ENCODE measurements around the gene CASQ1.

CASQ1 gene

DNA sequence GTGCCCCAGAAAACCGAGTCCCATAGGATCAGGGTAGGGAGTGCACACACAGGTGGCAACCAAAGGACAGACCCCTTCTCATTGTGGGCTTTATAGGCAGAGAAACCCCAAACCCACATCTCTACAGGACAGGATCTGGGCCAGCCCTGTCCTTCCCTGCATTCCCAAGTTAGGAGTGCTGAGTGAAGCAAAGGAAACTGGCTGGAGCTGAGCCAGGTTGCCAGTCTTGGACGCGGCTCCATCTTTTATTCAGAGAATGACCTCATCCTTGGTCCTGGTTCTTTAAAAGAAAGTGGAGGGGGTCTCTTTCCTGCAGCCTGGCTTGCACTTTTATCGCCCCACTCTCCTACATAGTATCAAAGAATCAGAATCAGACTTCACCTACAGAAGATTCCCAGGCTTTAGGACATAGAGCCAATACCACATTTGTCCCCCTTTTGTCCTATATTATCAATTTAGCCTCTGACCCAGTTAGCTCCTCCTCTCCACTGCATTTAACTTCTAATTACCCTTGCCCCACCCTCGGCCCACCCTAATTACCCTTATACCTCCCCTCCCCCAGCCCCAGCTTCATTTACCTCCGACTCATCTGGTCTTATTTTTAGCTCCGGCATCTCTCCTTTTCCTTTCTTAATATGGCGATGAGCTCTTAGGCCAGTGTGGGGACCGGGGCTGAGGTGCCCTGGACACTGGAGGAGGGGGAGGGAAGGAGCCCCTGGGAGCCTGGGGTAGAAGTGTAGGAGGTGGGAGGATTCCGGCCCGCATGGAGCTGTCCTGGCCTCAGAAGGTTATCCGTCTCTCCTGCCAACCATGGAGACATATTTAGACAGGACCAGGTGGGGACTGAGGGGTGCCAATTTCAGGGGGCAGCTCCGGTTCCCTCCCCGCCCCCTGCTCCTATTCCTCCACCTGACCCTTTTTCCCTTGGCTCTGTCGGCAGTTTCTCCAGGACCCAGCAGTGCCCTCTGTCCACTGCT lies at the start of gene CASQ1:
CASQ1 (plus strand) TSS at position 927 of the 977 bp plus-strand sequence. CDS start 177 bp downstream, outside the sequence.
- TF ChIP-seq, protein P1, sequence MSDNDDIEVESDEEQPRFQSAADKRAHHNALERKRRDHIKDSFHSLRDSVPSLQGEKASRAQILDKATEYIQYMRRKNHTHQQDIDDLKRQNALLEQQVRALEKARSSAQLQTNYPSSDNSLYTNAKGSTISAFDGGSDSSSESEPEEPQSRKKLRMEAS (IDR thresholded peaks at IDR 0.05; ENCODE audit: low read depth, low read length) = no peak
- TF ChIP-seq MYC (IDR thresholded peaks at IDR 0.05; ENCODE audit: low read depth, low read length) (no peak), POLR2A (IDR thresholded peaks at IDR 0.05; ENCODE audit: extremely low read depth, insufficient read length) (no peak)
- TF ChIP-seq, protein P2, sequence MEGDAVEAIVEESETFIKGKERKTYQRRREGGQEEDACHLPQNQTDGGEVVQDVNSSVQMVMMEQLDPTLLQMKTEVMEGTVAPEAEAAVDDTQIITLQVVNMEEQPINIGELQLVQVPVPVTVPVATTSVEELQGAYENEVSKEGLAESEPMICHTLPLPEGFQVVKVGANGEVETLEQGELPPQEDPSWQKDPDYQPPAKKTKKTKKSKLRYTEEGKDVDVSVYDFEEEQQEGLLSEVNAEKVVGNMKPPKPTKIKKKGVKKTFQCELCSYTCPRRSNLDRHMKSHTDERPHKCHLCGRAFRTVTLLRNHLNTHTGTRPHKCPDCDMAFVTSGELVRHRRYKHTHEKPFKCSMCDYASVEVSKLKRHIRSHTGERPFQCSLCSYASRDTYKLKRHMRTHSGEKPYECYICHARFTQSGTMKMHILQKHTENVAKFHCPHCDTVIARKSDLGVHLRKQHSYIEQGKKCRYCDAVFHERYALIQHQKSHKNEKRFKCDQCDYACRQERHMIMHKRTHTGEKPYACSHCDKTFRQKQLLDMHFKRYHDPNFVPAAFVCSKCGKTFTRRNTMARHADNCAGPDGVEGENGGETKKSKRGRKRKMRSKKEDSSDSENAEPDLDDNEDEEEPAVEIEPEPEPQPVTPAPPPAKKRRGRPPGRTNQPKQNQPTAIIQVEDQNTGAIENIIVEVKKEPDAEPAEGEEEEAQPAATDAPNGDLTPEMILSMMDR (IDR thresholded peaks at IDR 0.05; ENCODE audit: low read depth, low read length) = no peak
- H3K4me3 ChIP-seq (ENCODE audit: low read depth, low read length) = no peak within 1 kb of the TSS
- DNase-seq (ENCODE audit: low read depth) = no peak

DNA sequence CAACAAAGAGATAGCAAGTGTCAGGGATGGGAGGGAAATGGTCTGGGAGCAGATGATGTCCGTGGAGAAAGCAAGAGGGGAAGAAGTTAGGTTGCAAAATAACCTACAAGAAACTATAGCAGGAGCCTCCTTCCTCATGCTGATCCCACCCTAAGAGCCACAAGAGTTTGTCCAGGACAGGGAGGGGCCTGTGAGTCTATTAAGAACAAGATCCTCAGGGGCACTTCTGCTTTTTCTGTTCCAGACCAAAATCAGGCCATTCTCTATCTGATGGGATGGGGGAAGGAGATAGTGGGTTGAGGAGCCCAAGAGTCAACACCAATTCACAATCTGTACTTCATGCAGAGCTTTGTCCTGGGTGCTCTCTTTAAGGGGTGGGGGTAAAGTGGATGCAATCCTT lies 46.7 kb upstream of the CASQ1 start:
- DNase-seq (ENCODE audit: low read depth) = peak; percentile 88
- no peak overlapping the region for H3K4me3 ChIP-seq (ENCODE audit: low read depth, low read length)
- TF ChIP-seq POLR2A (IDR thresholded peaks at IDR 0.05; ENCODE audit: extremely low read depth, insufficient read length) (no peak), MYC (IDR thresholded peaks at IDR 0.05; ENCODE audit: low read depth, low read length) (no peak)
- TF ChIP-seq, protein P1 (IDR thresholded peaks at IDR 0.05; ENCODE audit: low read depth, low read length) = no peak
- TF ChIP-seq, protein P2 (IDR thresholded peaks at IDR 0.05; ENCODE audit: low read depth, low read length) = no peak

DNA sequence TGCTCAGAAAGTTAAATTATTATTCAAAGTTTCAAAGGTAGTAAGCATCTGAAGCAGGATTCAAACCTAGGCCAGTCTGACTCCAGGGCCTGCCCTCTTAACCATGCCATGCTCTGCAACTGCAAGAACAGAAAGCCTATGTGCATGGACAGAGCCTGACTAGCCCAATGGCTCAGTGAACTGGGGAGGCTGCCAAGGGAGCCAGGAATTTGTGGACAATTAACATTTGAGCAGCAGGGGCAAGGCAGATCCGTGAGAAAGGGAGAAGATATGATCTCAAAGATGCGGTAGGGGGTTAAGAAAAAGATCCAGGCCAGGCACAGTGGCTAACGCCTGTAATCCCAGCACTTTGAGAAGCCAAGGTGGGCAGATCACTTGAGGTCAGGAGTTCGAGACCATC lies 45.5 kb upstream of the CASQ1 start:
- no peak for DNase-seq (ENCODE audit: low read depth)
- H3K4me3 ChIP-seq (ENCODE audit: low read depth, low read length) = no peak overlapping the region
- TF ChIP-seq POLR2A (IDR thresholded peaks at IDR 0.05; ENCODE audit: extremely low read depth, insufficient read length) = no peak
- TF ChIP-seq MYC (IDR thresholded peaks at IDR 0.05; ENCODE audit: low read depth, low read length) = no peak
- TF ChIP-seq, protein P1 (IDR thresholded peaks at IDR 0.05; ENCODE audit: low read depth, low read length) = no peak
- TF ChIP-seq, protein P2 (IDR thresholded peaks at IDR 0.05; ENCODE audit: low read depth, low read length) = no peak

DNA sequence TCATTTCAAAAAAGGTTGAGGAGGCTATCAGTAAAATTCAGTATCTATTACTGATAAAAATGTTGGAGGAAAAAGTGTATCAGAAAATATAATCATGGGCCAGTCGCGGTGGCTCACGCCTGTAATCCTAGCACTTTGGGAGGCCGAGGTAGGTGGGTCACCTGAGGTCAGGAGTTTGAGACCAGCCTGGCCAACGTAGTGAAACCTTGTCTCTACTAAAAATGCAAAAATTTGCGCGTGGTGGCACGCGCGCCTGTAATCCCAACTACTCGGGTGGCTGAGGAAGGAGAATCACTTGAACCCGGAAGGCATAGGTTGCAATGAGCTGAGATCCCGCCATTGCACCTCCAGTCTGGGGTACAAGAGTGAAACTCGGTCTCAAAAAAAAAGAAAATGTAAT lies 44.3 kb upstream of the CASQ1 start:
- TF ChIP-seq, protein P2 (IDR thresholded peaks at IDR 0.05; ENCODE audit: low read depth, low read length) = no peak
- TF ChIP-seq POLR2A (IDR thresholded peaks at IDR 0.05; ENCODE audit: extremely low read depth, insufficient read length) = no peak
- no peak for TF ChIP-seq MYC (IDR thresholded peaks at IDR 0.05; ENCODE audit: low read depth, low read length)
- TF ChIP-seq, protein P1 (IDR thresholded peaks at IDR 0.05; ENCODE audit: low read depth, low read length) = no peak
- H3K4me3 ChIP-seq (ENCODE audit: low read depth, low read length) = no peak overlapping the region
- DNase-seq (ENCODE audit: low read depth) = no peak

DNA sequence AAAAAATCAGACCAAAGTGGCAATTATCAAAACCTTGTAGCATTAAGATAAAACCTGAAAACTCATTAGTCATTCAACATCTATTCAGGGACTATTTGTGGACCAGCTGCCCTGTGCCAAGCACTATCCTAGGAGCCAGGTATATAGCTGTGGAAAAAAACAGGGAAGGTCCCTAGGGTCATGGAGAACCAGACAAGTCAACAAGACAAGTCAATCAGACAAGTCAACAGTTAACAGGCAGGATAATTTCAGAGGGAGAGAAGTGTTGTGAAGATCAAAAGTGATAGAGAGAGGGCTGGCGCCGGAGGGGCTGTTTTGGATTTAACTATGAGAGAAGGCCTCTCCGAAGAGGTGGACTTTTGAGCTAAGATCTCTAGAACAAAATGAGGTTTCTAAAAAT lies 42.3 kb upstream of the CASQ1 start:
- no peak overlapping the region for H3K4me3 ChIP-seq (ENCODE audit: low read depth, low read length)
- DNase-seq (ENCODE audit: low read depth) = no peak
- TF ChIP-seq, protein P1 (IDR thresholded peaks at IDR 0.05; ENCODE audit: low read depth, low read length) = no peak
- TF ChIP-seq MYC (IDR thresholded peaks at IDR 0.05; ENCODE audit: low read depth, low read length) (no peak), POLR2A (IDR thresholded peaks at IDR 0.05; ENCODE audit: extremely low read depth, insufficient read length) (no peak)
- TF ChIP-seq, protein P2 (IDR thresholded peaks at IDR 0.05; ENCODE audit: low read depth, low read length) = no peak
